HG03025 (cell line): ENCODE measurements around the gene KRT81.
"Not testable (repeated sequence)": the region's sequence is repeated elsewhere in the genome, so short reads cannot be mapped to it uniquely, and the experiment has no call there.

Source experiments
- ATAC-seq: cut with Tn5 transposase; IDR thresholded peaks from one replicate; pipeline ENCODE4 v1.9.1; 2021; ENCODE audit warnings: mild to moderate bottlenecking, moderate library complexity; ENCODE audit not compliant: unreplicated experiment, low FRiP score

KRT81 gene

DNA sequence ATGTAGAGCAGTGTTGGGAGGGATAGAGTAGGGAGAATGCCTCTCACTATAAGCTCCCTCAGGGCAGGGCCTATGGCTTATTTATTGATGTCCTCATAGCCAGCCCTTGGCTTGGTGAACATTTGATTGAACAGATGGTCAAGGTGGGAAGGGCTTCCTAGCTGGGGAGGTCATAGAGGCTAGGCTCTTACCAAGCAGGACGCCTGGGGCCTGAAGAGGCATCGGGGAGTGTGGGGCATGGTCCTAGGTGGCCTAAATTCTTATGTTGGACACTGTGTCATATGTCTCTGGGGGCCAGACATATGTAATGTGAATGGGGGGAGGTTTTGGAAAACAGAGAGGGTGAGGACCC, 34.8 kb downstream of the KRT81 start:
- ATAC-seq, result no peak

DNA sequence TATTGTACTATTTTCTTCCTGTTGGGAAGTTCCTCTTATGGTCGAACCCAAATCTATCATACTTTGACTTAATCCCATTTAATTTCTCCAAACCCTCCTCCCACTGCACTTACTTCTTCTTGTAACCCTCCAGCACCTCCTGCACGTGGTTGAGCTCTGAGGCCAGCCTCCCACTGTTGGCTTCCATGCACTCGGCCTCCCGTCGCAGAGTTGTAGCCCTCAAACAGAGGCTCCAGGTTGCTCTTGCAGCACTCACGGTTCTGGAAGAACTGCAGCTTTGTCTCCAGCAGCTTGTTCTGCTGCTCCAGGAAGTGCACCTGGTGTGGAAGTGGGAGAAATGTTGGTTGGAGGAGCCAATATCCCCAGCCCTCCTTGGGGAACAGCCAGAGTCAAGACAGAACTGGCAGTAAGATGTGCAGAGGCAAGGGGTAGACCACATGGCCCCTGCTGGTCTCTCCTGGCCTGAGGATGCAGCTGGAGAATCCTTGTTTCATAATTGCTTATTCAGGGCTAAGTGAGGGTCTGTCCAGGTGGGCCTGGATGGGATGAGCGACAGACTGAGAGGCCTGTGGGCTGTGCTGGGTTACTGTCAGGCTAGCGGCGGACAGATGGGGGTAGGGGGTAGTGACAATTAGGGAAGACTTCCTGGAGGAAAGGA, 35.3 kb downstream of the KRT81 start:
- ATAC-seq, result no peak

DNA sequence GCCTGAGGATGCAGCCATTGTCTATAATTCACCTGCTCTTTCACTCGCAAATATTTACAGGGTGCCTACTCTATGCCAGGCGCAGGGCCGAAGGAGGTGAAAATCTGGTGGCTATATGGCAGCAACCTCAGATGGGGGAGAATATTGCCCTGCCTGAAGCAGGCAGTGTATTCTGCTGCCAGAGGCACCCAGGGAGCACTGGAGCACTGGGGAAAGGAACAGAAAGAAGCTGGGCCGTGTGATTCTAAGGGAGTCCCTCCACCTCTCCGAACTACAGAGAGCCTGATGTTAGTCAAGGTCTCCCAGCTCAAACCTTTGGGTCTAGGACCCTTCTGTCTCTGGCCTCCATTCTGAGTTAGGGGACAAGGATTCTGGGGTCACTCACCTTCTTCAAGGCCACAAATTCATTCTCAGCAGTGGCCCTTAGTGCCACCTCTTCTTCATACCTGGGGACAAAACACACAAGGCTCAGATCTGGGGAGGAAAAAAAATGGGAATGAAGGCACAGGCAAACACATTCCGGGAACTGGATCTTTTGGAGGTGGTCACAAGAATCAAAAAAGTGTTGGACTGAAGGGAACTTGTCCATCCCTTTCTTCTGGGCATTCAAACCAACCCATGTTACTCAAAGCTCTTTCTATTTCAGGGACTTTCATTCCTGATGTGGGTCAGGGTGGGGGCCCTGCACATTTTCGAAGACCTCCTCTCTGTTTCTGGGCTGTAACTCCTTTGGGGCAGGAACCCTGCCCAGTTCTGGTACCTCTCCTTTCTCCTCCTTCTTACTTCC, 36.2 kb downstream of the KRT81 start:
- no peak for ATAC-seq

DNA sequence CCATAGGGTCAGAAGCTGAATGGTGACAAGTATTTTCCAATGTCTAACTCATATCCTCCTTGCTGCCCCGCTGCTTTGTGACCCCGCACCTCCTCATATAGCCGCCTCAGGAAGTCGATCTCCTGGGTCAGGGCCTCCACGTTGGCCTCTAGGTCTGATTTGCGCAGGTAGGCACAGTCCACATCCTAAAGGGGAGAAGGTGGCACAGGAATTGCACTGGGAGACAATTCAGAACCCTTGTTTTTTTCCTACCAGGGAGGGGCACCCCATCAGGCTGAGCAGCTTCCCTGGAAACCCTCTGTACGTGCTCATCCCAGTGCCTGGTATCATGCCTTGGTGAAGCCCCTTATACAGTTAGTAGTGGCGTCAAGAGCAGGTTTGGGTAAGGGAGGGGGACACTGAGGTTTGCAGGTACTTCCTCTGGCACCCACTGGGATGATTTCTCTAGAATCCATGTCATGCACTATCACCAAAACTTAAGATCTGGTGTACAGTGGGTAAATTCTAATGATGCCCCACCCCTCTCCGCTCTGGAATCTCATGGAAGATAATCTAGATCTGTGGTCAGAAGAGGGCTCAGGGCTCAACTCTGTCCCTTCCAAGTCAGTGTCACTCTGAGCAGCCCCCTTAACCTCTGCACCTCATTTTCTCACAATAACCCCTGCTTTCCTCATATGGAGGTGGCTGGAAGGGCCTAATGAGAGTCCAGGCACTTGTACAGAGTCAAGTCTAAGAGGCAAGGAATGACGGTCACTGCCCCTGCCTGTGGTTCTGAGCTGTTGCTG, 37.0 kb downstream of the KRT81 start:
- no peak for ATAC-seq

DNA sequence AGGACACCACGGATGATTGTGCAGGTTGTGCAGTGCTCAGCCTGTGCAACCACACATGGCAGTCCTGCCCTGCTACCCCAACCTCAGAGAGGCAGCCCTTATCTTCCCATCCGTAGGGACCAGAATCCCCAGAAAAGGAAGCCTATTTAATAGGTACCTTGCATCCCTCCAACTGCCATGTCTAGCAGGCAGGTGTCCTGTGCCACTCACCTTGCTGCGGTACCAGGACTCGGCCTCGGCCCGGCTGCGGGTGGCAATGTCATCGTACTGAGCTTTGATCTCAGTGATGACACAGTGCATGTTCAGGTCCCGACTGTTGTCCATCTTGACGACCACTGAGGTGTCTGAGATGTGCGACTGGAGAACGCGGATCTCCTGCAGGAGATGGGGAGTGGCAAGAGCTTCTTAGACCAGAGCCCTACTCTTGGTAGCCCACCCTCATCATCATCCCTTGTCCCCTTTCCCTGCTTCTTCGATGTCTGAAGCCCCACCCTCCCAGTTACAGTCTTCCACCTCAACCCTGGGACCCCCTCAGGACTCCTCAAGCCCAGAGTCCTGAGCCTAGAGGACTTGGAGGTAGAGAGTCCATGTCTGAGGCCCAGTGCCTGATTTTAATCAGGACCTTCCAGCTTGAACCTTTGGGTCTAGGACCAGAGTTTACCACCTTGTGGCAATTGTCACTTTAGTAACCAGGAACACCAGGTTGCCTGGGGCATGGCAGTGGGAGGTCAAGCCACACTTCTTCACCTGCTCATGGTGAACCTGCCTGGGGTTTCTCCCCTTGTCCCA, 37.7 kb downstream of the KRT81 start:
- no peak for ATAC-seq

DNA sequence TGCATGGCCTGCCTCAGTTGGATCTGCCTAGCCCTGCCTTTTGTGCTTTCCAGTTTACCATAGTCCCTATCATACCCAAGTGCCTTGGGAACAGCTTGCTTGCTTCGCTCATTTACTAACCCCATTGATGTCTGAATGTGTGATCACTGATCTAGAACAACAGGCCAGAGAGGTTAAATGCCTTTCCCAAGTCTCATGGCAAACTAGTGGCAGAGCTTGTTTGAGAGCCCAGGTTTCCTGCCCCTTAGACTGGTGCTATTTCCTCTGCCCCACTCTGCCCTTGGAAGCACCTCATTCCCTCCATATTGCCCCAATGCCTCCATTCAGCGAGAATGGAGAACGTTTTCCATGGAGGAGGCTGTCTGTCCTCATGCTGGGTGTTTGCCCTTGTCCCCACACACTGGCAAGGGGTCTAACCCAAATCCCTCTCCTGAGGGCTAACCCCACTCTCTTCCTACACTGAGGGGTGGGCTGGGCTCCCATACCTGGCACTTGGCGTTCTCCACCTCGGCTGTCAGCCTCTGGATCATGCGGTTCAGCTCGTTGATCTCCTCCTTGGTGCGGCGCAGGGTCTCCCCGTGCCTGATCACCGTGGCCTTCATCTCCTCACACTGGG, 38.5 kb downstream of the KRT81 start:
- ATAC-seq, result no peak

DNA sequence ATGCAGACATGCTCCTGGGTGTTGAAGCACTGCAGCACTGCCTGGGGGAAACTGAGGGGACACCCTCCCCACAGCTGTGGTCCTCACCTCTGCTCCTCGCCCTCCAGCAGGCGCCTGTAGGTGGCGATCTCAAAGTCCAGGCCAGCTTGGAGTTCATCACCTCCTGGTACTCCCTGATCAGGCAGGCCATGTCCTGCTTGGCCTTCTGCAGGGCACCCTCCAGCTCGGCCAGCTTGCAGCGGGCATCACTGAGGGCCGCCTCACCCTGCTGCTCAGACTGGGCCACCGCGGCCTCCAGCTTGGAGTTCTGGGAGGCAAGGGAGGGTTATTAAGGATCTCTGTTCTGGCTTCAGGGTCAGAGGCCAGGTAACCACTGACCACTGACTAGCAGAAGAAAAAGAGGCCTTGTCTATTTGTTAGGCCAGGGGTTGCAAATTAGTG, 39.1 kb downstream of the KRT81 start:
- ATAC-seq, result not testable (repeated sequence)

DNA sequence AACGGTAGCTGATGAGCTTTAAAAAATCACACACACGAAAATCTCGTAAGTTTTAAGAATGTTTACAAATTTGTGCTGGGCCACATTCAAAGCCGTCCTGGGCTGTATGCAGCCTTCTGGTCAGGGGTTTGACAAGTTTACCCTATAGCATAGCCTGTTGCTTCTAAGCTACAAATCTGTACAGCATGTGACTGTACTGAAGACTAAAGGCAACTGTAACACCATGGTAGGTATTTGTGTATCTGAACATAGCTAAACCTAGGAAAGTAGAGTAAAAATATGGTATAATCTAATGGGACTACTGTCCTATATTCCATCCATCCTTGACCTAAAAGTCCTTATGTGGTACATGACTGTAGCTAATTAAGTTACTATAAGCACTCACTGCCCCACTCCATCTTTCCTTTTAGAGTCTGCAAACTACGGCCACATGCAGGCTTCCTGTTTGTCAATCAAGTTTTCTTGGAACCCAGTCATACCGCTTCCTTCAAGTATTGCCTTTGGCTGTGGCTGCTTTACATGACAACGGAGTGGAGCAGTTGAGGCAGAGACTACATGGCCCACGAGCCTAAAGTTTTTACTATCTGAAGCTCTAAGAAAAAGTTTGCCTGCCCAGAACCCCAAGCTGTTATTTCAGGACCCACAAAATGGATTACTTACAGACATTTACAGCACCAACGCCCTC, 39.8 kb downstream of the KRT81 start:
- no peak for ATAC-seq

DNA sequence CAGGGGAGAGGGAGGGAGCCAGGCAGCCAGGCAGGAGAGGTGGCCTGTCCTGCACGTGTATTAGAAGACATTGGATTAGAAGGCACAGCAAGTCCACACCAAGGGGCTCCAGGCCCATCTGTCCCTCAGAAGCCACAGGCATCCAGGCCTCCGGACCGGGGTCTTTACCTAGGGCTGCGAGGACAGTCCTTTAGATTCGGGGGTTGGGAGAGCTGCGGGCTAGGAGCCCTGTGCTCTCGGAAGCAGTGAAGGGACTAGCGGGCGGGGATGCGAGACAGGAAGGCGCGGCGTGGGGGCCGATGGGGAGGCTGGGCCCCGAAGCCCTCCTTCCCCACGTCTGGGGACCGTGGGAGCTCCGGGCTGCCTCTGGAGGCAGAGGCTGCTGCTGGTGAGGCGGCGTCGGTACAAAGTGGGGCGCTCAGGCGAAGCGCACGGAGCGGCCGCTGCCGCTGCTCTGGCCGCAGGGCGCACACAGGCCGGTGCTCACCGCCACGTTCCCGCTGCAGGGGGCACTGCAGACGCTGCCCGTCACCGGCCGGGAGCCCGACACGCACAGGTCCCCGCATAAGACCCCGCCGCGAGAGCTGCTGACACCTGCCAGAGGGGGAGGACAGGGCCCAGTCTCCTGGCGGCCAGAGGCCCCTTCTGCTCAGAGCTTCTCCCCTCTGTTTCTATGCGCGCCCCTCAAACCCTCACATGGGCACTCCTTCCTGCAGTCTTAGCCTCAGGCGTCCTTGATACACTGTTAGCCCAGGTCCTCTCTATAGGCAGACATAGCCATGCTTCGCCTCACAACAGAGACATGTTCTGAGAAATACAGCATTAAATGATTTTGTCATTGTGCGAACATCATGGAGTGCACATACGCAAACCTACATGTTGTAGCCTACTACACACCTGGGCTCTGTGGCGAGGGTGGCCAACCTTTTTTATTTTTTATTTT, 41.0 kb downstream of the KRT81 start:
- no peak for ATAC-seq

DNA sequence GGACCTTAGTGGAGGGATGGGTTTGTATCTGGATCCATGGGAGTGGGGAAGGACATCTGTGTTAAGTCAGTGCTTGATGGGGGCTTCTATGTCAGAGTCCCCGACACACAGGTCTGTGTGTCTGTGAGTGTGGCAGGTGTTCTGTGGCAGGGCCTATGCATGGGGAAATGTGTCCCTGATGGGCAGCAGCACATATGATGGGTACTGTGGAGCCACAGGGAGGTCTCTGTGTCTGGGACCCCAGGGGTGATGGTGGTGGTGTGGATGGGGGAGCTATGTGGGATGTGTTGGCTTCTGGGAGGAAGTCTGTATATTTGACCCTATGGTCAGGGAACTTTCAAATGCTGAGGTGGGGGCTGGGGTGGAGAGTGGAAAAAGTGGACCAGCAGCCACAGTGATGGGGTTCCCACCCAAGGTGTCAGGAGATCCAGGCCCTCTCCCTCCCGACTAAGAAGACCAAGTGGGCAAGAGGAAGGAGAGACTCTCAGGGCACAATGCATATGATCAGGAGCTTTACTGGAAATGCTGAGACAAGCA, 41.8 kb downstream of the KRT81 start:
- ATAC-seq, result no peak

DNA sequence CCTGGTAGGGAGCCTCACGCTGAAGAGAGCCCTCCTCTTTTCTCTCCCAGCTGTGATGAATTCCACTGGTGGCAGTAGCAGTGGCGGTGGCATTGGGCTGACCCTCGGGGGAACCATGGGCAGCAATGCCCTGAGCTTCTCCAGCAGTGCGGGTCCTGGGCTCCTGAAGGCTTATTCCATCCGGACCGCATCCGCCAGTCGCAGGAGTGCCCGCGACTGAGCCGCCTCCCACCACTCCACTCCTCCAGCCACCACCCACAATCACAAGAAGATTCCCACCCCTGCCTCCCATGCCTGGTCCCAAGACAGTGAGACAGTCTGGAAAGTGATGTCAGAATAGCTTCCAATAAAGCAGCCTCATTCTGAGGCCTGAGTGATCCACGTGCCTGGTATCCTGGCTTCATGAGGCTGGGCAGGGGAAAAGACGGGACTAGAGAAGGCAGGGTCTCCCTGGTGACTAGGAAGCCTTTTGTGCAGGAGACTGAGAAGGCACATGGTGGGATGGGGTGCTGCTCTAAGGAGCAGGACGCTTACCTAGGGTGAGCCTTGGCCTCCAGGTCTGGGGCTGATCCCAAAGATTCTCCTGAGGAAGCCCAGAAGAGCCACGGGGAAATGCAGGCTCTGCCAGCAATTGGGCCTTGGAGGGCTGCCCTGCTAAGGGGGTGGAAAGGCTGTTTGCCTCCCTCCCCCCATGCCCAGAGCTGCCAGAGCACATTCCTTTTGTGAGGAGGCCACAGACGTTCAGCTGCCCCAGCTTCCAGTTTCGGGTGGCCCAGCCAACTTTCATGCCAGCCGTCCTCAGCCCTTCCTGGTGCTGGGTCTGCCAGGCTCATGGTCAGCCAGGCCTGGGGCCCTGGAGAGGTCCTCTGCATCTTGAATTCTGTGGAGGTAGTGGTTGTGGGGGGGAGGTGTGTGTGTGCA, 42.5 kb downstream of the KRT81 start:
- ATAC-seq, result no peak

DNA sequence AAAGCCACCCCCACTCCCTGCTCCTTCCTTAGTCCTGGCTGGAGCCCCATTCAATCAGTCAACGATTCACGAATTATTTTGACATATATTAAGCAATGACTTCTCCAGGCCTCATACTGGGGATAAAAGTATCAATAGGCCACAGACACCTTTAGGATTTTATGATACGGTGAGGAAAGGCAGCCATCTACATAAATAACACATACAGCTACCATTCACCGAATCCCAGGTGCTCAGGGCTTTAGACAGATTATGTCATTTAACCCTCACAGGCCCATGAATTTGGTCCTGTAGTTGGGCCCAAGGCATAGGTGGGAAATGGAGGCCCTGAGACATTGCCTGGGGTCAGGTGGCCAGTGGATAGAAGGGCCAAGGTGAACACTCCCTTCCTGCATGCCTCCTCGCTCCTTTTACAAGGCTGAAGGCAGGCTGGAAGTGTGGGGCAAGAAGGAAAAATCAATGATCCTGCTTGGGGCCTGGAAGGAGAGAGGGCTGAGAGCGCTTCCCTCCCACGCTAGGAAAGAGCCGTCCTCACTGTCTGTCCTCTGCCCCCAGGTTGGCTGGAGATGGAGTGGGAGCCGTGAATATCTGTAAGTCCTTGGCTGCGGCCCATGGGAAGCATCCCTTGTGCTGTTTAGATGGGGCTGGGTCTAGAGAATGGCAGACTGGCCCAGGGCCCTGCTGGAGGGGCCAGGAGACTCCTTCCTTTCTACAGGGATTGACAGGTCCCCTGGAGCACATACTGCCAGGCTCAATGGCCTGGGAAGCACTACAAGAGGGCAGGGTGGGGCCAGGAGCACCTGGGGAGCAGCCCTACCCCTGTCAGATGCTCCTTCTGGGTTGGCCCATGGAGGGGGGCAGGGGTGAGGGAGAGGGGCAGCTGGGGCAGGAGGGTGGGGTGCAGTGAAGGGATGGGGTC, 43.5 kb downstream of the KRT81 start:
- no peak for ATAC-seq

DNA sequence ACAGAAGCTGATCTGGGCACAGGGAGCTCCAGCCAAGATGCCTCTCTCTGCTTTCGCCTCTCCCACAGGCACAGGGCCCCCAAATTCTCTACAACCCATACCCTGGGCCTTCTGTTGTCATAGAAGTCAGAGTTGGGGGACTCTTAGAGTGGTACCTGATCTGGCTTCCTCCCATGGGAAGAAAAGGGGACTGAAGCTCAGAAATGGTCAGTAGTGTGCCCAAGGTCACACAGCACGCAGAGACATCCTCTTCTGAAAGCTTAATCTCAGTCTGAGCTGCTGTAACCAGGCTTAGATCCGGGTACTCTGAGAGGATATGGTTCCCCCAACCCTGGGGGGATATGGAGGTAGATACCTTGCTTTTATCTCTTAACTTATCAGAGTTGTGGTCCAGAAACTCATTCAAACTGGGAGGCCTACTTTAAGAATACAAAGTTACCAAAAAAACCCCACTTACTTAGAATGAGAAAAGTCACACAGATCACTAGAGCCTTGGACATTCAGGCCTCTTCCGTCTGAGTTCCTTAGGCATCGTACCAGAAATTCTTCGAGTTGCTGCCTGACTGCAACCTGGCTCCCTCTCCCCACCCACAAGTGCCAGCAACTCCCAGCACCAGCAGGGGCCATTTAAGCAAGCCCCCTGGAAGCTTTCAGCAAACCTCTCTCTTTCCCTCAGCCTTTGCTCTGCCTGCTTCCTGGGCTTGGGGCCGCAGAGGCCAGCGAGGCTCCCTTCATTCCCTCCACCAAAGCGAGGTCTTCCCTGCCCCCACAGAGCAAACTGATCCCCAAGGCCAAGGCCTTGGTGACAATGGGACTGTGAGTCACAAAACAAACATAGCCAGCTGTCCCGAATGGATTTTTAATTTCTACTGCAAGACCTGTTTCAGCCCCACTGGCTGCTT, 44.4 kb downstream of the KRT81 start:
- no peak for ATAC-seq

DNA sequence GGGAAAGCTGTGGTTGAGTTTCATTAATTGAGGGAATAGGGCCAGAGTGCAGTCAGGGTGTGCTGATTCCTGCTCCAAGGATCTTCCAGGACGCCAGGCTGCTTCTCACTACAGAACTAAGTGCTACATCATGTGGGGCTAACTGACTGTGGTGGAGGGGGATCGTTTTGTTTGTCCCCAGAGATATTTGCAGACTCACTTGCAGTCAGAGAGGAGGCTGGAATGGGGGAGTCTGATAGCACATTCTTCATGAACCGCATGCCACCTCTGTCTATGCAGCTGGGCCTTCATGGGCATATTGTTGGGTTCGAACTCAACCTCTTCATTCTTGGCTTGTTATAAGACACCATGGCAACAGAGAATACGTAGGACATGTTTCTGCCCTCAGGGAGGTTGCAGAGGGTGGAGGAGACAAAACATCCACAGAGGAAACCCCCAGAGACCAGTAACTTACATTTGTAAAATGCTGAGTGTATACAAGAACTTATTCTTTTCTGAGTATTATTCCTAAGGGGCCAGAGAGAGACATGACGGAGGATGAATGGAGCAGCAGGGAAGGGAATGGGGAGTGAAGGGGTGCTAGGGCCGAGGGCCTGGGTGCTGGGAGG, 45.3 kb downstream of the KRT81 start:
- ATAC-seq, result no peak
